Stimulated activated CD4-positive, alpha-beta T cell treated with anti-CD3 and anti-CD28 coated beads, Interleukin-4, amount 100 ng/mL, for 24 hours (primary cell): ENCODE data around the gene DDC.

Experiments
- DNase-seq: peaks from one replicate; pipeline ENCODE4 v3.0.0-alpha.2; 2020

DDC gene

DNA sequence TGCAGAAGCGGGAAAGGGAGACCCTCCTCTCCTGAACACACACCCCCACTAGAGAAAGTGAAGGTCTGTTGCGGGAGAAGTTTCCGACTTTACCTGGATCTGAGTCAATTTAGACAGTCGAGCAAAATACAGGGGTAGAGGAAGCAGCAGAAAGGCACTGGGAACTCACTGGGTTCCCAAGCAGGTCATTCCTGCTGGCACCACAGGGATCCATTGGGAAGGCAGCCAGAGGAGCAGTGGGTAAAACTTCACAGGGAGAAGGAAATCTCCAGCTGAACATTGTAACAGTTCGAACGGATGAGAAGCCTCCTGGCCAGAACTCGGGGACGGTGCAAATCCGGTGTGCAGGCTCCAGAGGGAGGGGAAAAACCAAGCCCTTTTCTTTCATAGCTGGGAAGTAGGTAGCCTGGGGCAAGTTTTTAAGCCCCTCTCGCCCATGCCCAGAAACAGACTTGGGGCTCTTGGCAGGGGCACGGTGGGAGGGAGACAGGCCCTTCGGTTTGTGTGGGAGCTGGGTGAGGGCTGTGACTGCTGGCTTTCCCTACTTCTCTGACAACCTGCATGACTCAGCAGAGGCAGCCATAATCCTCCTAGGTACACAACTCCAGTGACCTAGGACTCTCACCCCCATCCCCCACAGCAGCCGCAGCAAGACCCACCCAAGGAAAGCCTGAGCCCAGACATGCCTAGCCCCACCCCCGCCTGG, 51.9 kb downstream of the DDC start:
- DNase-seq, result no peak

DNA sequence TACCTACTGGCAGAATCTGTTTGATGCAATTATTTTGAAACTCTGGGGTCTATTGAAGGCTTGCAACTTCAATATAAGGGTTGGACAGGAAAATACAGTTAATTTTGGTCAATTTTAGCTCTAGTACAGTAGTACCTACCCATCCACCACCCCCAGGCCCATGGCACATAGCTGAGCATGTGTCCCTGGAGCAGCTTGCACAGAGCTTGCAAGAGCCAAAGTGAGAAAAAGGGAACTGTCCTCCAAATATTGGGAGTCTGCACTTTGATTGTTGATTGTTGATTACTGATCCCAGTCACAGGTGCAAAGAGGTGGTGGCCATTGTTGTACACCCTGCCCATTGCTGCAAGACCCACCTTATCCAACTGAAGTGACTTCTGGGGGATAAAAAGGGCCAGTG, 52.8 kb downstream of the DDC start:
- DNase-seq, result no peak

DNA sequence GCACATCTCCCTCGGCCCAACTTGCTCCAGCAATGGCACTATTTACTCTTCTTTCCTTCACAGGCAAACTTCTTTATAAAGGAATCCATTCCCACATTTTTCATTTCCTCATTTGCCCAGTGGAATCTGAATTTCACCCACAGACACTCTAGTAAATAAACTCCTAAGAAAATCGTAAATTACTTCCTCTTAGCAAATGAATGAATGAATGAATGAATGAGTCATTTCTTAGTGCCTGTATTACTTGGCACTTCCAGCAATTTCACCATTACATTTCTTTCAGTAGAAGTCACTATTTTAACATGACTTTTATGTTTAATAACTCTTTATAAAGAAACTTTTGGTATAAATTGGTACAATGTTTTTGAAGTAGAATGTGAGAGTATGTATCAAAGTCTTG, 55.7 kb downstream of the DDC start:
- DNase-seq, result no peak

DNA sequence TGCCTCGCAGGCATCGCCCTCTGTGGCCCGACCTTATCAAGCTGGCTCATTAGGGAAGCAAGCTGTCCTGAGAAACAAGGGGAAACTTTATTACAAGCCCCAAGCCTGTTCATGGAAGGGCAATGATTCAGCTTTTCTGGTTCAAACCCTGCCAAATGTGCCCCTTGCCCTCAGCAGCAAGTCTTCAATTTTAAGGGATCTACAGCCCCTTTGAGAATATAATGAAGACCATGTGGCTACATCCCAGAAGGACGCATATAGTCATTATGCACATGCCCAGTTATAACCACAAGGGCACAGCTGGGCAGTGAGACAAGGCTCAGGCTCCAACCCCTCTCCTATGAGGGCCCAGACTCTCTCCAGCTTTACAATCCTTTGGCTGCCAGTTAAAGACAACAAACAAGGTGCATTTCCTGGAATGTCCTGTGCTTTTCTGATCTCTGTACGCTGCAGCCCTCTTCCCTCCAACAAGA, 56.7 kb downstream of the DDC start:
- no peak for DNase-seq

DNA sequence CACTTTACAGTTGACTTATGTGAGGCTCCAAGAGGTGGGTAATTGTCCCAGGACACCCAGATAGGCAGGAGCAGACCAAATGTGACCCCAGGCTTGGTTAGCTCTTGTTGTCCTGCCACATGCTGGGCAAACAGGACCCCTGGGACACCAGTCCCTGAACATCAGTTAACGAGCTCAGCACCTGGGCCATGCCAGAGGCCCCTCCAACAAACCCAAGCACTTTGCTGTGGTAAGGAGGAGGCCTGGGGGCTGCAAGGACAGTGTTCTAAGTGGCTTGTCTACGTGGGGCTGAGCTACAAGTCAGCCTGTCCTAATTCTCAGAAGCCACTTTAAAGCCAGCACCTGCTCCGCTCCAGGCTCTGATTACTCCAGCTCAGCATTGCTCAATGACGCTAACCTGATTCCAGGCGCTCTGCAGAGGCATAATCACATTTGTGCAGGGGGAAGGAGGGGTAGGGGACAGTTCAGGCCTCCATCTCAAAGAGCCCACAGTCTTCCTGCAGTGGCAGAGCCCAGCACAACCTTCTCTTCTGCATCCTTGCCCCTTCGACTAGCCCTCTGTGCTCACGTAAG, 57.2 kb downstream of the DDC start:
- no peak for DNase-seq

DNA sequence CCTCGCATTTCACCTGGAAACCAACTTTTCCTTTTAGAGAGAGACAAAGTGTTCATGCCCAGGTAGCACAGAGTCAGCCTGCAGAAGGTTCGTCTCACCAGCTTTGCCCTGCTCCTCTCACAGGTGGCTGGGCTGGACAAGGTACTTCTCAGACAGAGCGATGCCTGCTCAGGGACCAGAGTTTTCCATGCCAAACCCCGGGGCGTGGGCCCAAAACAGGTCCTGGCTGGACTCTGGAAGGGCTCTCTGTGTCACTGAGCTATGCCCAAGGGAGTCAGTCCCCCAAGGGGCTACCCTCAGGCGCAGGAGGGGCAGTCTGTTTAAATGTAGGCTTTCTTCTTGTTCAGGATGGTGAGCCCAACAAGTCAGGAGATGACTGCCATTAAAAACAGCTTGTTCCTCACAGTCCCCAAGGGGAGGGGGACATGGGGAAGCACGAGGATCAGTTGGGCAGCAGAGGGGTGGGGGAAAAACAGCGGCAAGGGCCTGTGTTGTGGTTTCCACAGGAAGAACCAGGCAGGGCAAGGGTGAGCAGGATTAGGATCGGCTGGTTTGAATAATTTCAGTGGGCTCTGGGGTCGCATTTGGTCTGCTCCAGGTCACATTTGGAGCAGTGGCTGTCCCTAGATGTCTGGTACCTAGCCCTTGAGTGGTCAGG, 59.5 kb downstream of the DDC start:
- no peak for DNase-seq

DNA sequence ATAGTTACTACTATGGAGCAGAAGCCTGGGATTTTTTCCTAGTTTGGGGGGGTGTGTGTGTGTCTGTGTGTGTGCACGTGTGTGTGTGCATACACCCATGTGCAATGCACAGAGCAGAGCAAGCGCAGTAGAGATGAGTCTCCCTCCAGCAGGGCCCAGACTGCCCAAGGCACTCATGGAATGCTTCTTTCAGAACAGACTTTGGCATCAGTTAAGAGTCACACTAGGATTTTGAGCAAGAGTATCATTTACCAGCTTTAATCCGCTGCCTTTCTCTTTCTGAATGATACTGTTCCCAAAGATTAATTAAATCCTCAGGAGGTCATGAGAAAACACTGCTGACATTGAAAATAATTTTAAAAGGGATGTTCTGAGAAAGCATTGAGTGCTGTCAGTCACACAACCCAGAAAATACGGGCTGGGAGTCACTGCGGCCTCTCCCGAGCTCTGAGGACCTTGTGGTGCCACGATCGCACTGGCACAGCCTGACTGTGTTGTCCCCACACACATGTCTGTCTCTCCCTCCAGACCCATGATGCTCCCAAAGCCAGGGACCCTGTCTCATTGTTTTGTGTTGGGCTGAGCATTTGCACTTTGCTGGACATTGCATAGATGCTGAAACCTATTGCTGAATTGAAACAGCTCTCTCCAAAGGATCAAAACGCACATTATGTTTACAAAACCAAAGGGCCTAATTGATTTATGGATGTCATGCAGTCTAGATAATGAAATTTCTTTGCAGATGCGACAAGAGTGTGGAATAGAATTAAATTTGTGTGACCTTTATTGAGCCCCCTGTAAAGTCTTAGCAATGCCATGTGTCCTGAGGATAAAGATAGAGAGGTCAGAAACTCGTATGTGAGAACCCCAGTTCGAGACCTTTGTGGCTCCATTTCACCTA, 60.3 kb downstream of the DDC start:
- no peak for DNase-seq

DNA sequence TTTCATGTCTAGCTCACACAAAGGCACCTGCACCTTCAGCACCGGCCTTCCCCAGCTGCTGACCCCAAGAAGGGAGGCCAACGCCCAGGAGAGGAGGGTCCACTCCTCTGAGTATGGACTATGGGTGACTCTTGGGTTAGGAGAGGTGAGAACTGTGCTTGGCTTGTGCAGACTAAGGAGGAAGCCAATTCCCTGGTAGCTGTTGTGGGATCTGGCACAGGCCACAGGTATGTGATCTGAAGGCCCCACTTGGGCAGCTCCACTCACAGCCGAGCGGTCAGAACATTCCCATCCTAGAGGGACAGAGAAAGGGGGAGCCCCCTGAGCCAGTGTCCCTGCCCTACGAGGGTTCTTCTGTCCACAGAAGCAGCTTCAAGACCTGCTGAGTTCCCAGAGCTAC, 62.3 kb downstream of the DDC start:
- DNase-seq, result no peak

DNA sequence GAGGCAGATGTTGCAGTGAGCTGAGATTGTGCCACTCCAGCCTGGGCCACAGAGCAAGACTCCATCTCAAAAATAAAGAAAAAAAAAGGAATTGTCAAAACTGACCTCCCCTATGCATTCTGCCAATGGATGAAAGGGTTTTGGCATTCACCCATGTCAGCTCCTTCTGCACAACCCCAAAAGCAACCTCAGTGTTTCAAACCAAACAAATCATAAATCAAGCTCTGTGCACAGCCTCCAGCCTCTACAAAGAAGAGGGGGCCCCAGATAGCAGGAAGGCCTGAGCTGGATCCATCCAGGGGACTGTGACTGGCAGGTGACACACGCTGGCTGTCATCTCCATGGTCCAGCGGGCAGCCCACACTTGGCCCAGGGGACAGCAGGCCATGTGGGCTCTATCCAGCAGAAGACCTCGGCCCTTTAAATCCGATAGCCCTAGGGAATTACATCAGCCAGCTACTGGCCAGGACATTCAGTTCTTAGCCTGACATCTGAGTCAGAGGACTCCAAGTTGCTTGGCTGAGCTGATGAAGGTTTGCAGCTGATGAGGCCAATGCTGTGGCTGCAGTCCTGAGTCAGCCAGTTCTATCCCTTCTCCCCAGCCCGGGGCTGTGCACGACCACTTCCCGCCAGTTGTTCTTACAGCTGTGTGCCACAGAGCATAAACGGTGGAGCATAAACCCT, 63.1 kb downstream of the DDC start:
- no peak for DNase-seq

DNA sequence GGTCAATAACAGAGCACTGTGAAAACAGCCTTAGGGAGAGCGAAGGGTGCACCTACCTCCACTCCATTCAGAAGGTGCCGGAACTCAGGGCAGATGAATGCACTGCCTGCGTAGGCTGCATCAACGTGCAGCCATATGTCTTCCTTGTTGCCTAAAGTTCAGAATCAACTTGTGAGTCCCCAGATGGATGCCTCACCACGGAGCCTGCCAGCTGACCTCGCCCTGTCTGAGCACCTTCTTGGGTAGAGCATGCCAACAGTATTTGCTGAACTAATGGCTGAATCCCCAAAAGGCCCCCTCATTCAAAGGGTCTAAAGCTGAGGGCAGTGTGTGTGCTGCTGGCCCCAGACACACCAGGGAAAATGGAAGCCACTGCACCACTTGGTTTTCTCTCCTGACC, 66.1 kb downstream of the DDC start:
- DNase-seq, result no peak

DNA sequence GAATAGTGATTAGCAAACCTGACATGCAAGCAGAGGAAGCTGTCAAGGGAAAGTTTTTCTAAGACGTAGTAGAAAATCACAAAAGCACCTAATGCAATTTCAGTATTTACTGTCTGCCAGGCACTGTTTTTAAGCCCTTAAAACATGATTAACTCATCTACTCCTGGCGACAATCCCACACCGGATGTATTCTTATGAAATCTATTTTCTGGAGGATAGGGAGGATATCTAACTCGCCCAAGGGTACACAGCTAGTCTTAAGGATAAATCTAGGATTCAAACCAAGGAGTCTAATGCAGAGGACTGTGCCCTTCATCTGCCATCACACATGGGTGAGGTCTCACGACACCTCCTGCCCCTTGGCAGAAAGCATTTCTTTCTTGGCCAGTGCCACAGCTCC, 67.2 kb downstream of the DDC start:
- no peak for DNase-seq

DNA sequence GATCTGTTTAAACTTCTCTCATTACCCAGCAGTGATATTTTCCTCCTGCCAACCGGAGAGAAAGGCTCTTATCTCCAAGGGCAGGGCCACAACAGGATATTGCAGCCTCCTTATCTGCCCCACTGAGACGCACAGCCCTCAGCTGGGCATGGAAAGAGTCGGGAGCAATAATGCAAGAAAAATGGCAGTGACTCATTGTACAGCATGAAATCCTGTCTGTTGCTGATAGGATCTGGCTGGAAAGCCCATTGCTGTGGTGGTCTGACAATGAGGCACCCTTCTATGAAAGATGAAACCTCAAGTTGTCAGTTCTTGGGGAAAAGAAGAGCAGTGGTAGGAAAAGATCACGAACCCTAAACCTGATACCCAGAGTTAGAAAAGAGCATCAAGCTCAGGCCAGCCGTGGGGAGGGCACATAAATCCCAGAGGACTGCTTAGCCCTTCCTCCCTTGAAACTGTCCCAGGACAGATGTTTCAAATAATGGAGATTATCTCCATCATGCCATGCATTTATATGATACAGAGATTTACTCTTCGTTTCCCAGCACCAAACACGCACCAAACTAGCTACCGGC, 68.0 kb downstream of the DDC start:
- DNase-seq, result no peak

DNA sequence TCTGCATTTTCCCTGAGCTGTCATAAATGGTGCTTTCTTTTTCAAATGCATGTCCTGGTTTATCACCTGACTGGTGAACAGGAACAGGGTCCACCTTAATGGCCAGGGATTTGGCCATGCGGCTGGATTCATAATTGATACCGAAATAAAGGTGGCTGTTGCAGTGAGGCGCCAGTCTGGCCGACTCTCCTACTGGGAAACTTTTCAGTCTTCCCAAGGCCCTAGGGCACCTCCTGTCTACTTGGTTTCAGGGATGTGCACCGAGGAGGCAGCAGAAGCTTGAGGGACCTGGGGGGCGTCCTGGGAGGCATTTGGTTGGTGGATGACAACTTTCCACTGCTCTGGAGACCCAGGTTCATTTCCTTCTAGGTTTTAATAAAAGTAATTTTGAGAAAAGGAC, 68.6 kb downstream of the DDC start:
- DNase-seq, result no peak

DNA sequence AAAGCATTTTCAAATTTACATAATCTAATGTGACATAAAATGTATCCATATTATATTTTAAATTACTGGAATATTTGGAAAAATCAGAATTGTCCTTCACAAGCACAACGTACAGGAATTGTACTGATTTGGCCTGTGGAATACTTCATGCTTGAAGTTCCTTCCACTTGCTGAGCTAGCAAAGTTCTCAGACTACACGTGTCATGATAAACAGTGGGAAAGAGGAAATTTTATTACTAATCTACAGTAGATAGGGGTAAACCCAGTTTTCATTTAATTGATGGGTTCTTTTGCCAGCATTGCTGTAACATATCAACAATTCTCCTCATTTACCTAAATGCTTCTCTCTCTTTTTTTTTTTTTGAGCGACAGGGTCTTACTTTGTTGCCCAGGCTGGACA, 69.5 kb downstream of the DDC start:
- no peak for DNase-seq

DNA sequence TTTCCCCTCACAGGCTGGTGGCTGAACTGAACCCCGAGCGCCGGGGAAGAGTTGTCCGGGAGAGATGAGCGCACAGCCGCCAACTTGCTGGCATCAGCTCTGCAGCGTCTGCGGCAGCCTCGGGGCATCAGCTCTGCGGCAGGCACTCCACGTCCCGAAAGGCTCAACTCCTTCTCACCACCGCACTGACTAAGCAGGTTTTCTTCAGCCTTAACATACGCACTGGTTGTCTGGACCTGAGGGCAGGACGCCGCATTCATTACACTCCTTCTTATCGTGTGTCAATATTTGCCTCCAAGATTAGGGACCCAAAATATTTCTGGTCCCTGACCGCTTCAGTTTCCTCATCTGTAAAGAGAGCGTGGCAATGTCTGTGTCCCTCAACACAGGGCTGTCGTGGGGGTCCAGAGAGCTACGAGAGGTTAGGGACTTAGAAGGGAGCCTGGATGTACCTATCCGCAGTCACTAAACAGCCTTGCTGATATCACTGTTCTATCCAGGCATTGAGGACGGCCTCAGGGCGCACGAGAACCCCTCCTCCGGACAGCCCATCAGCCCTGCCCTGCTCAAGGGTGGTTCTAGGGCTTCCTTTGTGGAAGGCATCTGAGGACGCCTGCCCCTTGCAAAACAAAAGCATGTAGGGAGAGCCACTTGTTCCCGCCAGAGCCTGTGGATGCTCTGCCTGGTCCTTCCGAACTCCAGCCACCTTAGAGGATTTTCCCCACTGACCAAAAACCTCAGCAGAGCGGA, 72.3 kb downstream of the DDC start:
- DNase-seq, result no peak

DNA sequence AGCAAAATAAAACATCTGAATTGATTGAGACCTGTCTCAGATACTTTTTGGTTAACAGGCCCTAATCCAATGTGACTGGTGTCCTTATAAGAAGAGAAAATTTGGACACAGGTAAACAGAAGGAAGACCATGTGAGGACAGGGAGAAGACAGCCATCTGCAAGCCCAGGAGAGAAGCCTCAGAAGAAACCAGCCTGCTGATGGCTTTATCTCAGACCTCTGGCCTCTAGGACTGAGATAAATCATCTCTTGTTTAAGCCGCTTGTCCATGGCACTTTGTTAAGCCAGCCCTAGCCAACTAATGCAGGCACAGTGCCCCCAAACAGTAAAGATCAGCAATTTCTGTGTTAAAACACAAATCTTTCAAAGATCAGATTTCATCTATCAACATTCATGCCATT, 73.3 kb downstream of the DDC start:
- no peak for DNase-seq

DNA sequence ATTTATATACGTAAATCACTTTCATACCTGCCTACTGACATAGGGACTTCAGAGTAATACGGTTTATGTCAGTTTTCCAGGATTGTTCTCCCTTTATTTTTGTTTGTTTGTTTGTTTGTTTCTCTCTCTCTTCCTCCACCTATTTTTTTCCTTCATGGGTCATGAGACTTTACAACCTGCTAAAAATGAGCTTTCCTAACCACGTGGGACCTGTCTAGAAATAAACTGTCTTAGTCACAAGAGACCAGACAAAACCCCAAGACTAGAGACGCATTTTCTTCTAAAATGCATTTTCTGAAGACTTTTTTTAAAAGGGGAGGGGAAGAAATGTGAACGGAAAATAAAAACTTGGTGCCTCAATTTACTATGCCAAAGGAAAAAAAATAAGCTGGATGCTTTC, 74.0 kb downstream of the DDC start:
- DNase-seq, result no peak

DNA sequence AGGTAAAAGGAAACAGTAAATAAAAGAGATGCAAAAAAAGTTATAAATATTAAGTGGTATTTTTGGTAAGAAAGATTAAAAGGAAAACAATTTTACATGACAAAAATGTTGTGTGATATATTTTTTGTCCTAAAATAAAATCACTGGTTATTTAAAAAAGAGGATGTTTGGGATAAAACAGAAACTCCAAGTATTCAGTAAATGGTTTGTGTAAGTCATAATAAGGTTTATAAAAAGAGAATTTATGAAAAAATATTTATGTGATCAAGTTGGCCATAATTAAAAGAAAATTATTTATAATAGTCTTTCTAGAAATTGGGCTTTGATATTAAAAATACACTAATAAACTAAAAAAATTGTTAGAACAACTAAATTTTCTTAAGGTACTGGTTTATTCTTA, 76.8 kb downstream of the DDC start:
- no peak for DNase-seq

DNA sequence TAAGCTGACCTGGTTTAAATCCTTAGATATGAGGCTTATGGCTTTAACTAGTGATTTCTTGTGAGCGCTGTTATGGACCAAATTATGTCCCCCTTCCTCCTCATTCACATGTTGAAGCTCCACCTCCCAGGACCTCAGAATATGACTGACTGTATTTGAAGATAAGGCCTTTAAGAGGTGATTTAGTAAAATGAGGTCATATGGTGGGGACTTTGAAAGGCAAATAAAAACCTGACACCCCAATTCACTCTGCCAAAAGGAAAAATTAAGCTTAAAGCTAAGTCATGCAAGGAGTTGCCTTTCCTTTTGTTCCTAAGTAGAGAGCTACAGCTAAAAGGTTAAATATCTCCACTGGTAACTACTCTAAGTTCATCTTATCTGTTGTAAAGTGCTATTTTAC, 78.7 kb downstream of the DDC start:
- no peak for DNase-seq

DNA sequence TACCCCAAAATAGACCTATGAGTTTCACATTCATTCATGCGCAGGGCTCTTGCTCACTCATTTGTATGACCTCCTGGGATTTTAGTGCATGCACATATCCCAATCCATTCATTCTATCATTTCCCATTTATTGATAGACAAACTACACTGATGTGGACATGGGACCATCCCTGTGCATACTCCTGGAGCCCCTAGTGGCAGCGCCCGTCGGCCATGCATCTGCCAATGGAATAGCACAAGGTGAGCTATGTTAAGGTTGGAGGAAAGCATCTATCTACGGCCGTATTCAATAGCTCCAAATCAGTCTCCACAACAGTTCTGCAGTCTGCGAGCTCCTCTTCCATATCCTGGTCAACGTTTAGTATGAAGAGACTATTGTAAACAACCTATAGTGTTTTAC, 83.3 kb downstream of the DDC start:
- DNase-seq, result no peak

DNA sequence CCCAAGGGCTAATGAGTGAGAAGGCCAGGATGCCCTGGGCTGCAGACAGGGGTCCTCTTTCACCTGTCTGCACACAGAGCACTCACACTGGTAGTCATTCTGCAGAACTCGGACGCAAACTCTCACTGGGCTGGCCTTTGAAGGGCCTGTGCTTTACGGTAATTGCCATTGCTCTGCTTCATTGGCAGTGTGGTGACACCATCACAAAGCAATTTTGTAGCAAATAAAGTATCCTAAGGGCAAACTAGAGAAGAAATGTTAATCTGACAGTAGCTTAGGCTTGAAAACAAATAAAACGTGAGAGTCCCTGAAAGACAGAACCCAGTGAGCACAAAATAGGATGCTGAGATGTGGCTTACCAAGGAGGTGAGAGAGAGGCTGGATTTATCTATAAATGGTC, 84.4 kb downstream of the DDC start:
- no peak for DNase-seq
